AG04449 (cell line): Measurements from ENCODE around the gene CDH13.

Source experiments
- CTCF ChIA-PET: fragments of 350-600 bp; formaldehyde crosslinking; extraction: SDS; loops from one replicate; lab custom pipeline; 2021; ENCODE audit warnings: antibody characterized with exemption; lab: Yijun Ruan, JAX
- POLR2A ChIA-PET: fragments of 400-600, 350-600 bp; formaldehyde crosslinking; extraction: SDS; loops from one replicate; lab custom pipeline; 2020; ENCODE audit warnings: antibody characterized with exemption, inconsistent platforms; lab: Yijun Ruan, JAX
- DNase-seq: peaks from one replicate; pipeline ENCODE4 v3.0.0-alpha.2; 2010; ENCODE audit warnings: low read depth, low spot score
- H3K4me3 ChIP-seq: 2 replicates; pipeline ENCODE4 v1.5.1; 2011; ENCODE audit warnings: low read depth, mild to moderate bottlenecking, control low read depth, low read length
- TF ChIP-seq, protein P1 (sequence below): IDR thresholded peaks from one replicate; pipeline ENCODE4 v1.5.1; 2011; ENCODE audit warnings: mild to moderate bottlenecking, moderate library complexity, low read length, control low read depth, inconsistent platforms; ENCODE audit not compliant: insufficient read depth; ENCODE audit errors: missing control alignments

CDH13 gene

DNA sequence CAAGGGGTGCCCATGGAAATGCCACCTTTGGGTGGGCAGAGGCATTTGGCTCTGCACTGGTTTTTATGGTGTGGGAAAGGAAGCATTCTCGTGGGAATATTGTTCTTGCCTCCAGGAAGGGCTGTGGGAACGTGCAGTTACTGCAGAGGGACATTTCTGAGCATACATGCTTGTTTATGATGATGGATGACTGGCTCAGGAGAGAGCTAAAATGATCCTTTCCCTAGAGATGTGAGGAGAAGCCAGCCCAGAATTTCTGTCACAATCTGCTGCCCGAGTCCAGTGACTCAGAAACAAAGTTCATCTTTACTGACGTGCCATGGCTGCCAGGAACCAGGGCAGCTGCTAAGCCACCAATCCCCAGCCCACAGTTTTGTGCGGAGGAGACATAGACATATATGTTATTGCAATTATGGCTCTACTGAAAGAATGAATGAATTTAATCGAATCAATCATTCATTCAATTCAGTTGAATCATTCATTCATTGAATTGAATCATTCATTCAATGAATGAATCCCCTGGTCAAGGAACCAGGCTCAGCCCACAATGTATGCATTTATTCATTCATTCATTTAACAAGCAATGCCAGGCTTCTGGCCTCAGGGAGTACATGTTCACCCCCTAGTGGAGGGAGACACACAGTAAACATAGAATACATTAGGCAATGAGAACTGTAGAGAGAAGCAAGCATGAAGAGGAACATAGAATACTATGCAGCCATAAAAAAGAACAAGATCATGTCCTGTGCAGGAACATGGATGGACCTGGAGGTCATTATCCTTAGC is 766.6 kb downstream of the CDH13 start:
- ChIA-PET CTCF (interaction anchor here (0.6 to 1.5 kb wide), 2 partner anchors 37 to 54 kb away, joined by 3 to 4 read pairs; no protein-coding TSS in a partner anchor), POLR2A (no interaction called here)
- TF ChIP-seq, protein P1, sequence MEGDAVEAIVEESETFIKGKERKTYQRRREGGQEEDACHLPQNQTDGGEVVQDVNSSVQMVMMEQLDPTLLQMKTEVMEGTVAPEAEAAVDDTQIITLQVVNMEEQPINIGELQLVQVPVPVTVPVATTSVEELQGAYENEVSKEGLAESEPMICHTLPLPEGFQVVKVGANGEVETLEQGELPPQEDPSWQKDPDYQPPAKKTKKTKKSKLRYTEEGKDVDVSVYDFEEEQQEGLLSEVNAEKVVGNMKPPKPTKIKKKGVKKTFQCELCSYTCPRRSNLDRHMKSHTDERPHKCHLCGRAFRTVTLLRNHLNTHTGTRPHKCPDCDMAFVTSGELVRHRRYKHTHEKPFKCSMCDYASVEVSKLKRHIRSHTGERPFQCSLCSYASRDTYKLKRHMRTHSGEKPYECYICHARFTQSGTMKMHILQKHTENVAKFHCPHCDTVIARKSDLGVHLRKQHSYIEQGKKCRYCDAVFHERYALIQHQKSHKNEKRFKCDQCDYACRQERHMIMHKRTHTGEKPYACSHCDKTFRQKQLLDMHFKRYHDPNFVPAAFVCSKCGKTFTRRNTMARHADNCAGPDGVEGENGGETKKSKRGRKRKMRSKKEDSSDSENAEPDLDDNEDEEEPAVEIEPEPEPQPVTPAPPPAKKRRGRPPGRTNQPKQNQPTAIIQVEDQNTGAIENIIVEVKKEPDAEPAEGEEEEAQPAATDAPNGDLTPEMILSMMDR = no peak
- H3K4me3 ChIP-seq = no peak overlapping the region
- no peak for DNase-seq

DNA sequence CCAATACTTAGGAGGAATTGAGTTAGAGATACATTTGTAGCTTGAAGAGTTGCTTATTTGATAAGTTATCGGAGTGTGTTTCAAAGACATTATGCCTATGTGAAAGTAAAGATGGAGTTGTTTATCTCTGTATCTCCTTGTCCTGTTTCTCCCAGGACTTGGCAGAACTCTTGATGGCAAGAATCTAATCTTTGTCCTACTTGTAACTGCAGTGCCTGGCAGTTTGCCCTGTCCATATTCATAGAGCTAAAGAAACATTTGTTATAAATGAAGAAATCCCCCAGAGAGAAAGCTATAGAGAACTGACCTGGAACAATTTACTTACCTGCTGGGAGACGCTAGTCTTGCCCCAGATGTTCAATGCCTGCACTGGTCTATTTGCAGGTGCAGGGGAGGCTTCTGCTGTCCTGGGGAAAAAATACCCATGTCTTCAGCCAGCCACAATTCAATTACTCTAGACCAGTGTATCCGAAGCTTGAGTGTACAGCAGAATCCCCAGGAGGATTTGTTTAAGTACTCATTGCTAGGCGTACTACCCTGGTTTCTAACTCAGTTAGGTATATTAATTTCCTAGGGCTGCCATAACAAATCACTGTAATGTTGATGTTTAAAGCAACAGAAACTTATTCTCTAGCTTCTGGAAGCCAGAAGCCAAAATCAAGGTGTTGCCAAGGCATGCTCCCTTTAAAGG is 771.0 kb downstream of the CDH13 start:
- CTCF ChIA-PET = interaction anchor here (0.5 to 1.7 kb wide), 2 partner anchors 16 to 149 kb away, joined by 3 to 4 read pairs; no protein-coding TSS in a partner anchor
- DNase-seq = no peak
- TF ChIP-seq, protein P1 = no peak
- H3K4me3 ChIP-seq = no peak overlapping the region
- POLR2A ChIA-PET = no interaction called here

DNA sequence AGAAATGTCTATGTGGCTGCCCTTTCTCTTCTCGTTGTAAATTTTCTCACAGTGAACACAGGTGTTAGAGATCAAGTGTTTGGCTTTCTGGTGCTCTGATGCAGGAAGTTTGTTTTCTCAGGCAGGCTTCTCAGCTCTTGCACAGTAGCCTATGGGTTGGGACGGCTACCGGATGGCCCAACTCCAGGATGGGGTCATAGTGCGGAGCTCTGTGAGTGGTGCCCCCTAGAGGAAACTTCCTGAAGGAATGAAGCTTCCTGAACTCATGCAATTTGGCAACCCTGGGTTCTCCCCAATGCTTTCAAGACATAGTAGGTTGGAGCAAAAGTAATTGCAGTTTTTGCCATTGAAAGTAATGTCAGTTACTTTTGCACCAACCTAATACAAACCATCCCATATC is 773.5 kb downstream of the CDH13 start:
- H3K4me3 ChIP-seq = no peak overlapping the region
- TF ChIP-seq, protein P1 = no peak
- no peak for DNase-seq
- ChIA-PET POLR2A (no interaction called here), CTCF (no interaction called here)

DNA sequence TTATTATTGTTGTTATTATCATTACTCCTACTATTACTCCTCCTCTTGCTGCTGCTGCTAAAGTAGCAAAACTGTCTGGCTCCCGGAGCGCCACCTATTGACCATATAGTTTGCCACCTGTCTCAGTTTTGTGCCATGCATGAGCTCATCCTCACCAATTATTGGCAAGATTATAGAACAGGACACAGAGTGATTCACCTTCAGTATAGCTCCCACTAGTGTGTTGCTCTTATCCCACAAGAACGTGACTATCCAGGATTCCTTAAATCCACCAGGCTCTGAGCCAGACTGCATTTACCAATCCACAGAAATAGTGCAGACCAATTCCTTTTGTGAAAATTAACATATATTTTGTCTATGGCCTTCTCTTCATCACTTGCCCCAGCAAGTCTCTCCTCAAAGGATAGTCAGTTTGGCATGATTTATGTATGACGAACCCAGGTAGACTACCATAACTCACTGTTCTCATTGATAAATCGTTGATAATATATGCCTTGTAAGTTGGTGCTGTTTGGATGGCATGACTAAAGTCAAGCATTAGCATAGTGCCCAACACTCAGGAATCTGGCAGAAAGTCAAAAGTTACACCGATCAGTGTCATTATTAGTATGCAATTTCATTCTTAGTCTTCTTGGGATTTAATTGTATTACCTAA is 775.5 kb downstream of the CDH13 start:
- DNase-seq = no peak
- CTCF ChIA-PET = interaction anchor here (0.9 to 1.9 kb wide), 4 partner anchors 12 to 946 kb away, joined by 3 to 6 read pairs (median 4); no protein-coding TSS in a partner anchor
- TF ChIP-seq, protein P1 = peak; percentile 1
- POLR2A ChIA-PET = interaction anchor here (0.6 kb wide), 1 partner anchor 25 kb away, joined by 3 read pairs; no protein-coding TSS in a partner anchor
- no peak overlapping the region for H3K4me3 ChIP-seq

DNA sequence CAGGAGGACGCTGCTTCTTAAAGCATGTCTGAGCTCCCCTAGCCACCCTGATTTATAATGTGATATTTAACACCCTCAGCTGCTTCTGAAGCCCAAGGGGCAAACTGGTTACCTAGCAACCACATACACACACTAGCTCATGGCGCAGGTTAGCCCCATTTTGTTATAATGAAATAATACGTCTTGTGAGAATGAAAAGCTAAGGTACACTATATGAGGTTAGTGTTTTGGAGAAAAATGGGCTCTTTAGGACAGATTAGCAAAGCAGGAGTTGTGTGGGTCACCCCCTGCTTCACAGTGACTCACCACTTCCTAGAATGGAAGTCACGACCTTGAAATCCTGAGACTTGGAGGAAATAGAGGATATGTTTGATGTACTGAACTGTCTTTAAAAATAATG is 776.2 kb downstream of the CDH13 start:
- POLR2A ChIA-PET = interaction anchor here (0.6 kb wide), 1 partner anchor 87 kb away, joined by 3 read pairs; no protein-coding TSS in a partner anchor
- no peak overlapping the region for H3K4me3 ChIP-seq
- TF ChIP-seq, protein P1 = no peak
- CTCF ChIA-PET = interaction anchor here (0.9 to 1.9 kb wide), 3 partner anchors 13 to 946 kb away, joined by 3 to 6 read pairs (median 4); no protein-coding TSS in a partner anchor
- no peak for DNase-seq

DNA sequence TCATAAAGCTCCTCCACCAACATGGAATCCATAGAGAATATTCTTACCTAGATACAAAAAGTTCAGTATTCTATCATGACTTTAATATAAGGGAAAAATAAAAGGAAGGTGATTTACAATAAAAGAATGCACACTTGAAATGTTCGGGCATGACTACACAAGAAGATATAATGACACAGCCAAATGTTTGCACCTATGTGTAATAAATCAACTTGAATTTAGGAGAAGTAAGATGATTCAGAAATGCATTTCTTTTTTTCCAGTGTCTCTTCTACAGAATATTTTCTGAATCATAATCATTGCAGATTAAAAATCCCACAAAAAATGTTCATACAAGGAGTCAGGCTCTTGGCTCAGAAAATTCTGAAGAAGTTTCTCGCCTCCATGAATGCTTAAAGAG is 777.0 kb downstream of the CDH13 start:
- DNase-seq = no peak
- H3K4me3 ChIP-seq = no peak overlapping the region
- POLR2A ChIA-PET = no interaction called here
- CTCF ChIA-PET = interaction anchor here (1.3 to 1.7 kb wide), 2 partner anchors 12 to 48 kb away, joined by 4 to 6 read pairs; no protein-coding TSS in a partner anchor
- TF ChIP-seq, protein P1 = no peak
